HG03175 (cell line): Measurements from ENCODE around the gene CS.
"Not testable (repeated sequence)": the region's sequence is repeated elsewhere in the genome, so short reads cannot be mapped to it uniquely, and the experiment has no call there.

Experiments
- ATAC-seq: cut with Tn5 transposase; IDR thresholded peaks from one replicate; pipeline ENCODE4 v1.9.1; 2021; ENCODE audit warnings: mild to moderate bottlenecking, moderate library complexity; ENCODE audit not compliant: unreplicated experiment

CS gene

DNA sequence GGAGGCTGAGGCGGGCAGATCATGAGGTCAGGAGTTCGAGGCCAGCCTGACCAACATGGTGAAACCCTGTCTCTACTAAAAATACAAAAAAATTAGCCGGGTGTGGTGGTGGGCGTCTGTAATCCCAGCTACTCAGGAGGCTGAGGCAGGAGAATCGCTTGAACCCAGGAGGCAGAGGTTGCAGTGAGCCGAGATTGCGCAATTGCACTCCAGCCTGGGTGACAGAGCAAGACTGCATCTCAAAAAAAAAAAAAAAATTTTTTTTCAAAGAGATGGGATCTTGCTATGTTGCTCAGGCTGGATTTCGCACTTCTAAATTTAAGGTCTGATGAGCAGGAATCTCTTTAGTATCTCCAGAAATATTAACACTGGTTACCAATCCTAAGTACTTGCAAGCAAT is 21.5 kb upstream of the CS start:
- ATAC-seq, result not testable (repeated sequence)

GRCh38 chr12:56321027-56321426 is 20.9 kb upstream of the CS start:
- no peak for ATAC-seq

DNA sequence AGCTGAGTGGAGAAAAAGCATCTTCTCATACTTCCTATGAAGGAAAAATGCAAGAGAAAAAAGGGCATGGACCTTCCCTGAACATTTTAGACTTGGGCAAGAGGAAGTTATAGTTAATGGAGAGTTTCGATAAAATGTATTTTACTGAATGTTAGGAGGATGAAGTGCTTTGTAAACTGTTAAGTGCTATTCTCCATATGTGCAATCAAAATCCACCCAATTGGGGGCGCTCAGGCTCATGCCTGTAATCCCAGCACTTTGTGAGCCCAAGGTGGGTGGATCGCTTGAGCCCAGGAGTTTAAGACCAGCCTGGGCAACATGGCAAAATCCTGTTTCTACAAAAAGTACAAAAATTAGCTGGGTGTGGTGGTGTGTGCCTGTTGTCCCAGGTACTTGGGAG is 17.5 kb upstream of the CS start:
- ATAC-seq, result no peak

DNA sequence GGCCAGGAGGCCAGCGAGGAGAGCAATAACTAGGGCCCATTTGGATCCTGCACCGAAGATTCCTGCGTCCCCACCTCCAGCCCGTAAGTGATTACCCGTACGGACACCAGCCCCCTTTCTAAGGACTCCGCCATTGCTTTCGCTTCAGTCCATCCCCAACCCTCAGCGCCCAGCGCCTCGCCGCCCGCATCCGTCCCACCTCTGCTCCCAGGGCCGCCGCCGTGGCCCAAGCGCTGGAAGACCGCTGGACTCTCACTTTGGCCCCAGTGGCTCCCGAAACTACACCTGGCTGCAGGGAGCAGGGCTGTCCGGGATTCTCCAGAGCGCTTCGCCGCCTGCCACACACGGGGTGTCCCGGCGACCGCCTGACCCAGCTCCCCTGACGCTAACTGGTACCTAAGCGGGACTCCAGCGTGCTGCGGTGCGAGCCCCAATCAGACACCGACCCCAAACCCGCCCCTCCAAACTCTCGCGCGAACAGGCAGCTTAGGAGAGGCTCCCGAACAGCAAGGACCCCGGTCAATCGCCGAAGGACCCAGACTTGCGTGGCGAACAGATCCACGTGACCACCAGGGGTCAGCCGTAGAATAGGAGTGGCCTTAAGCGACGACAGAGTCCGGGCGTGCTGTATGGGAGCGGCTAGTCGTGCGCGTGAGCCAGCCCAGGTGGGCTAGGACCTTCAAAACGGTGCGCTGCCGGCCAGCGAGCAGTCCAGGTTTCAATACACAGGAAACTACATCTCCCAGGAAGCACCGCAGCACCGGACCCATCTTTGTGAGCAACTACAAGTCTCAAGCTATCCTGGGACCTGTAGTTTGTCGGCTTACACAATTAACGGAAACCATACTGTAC is 15.7 kb upstream of the CS start, which contains the start of gene CNPY2:
Gene CNPY2, minus strand, starts transcription at position 367 of the 852 bp plus-strand sequence. CDS start 771 bp downstream, outside the sequence.
- peak; percentile 90 for ATAC-seq

DNA sequence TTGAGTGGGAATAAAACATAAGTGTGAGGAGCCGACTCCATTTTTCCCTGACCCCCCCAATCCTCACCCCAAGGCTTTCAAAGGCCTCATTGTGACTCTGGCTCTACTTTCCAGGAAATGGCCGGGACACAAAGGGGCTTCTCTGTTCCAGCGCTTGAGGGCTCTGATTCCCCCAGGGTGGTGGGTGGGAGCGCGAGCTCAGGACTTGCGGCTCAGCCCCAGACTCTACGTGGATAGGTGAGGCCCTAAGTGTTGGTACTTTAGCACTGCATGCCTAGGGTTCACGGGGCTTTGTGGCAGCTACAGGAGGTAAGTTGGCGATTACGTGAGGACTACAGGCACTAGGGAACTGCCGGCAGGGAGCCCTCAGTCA is 15.1 kb upstream of the CS start:
- no peak for ATAC-seq

- ATAC-seq, result no peak
Observed at GRCh38 chr12:56311003-56311402, 10.9 kb upstream of the CS start.

DNA sequence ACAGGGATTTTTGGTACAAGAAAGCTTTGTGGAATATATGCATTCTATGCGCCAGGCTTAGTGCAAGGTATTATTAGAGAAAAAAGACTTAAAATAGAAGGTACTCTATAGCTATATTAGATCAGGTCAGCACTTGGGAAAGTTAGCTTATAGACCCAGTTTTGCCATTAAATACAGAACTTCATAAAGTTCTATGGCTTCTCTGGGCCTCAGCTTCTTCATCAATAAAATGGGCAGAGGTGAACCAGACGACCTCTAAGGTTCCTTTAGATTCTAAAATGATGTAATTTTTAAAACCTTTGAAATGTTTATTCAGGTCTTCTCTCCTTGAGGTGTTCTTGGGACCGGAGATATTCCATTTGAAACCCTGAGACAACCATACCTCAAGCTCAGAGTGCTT is 8.6 kb upstream of the CS start:
- ATAC-seq, result no peak

- no peak for ATAC-seq
Observed at GRCh38 chr12:56307221-56307965, 7.3 kb upstream of the CS start.

DNA sequence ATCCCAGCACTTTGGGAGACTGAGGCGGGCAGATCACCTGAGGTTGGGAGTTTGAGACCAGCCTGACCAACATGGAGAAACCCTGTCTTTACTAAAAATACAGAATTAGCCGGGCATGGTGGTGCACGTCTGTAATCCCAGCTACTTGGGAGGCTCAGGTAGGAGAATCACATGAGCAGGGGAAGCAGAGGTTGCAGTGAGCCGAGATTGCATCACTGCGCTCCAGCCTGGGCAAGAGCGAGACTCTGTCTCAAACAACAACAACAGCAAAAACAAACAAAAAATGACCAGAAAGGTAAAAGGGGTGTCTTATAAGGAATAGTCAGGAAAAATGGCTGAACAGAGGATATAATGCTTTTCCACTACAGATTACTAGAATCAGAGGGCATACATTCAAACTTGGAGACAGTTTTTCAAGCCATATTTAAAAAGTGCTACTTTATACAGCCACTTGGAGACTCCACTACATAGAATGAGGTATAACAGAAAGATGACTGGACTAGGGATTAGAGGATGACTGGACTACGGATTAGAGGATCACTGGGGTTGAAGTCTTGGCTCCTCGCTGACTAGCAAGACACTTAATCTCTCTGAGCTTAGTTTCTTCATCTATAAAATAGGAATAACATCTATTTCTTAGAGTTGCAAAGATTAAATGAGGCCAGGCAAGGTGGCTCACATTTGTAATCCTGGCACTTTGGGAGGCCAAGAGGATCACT is 4.9 kb upstream of the CS start:
- no peak for ATAC-seq

GRCh38 chr12:56304276-56304675 is 4.1 kb upstream of the CS start:
- ATAC-seq, result no peak

GRCh38 chr12:56300644-56301464 is 724 bp upstream of the CS start:
- no peak for ATAC-seq

GRCh38 chr12:56299308-56299852 is 750 bp downstream of the CS start:
- ATAC-seq, result peak; percentile 5

GRCh38 chr12:56298828-56299227 is 1.3 kb downstream of the CS start:
- no peak for ATAC-seq

DNA sequence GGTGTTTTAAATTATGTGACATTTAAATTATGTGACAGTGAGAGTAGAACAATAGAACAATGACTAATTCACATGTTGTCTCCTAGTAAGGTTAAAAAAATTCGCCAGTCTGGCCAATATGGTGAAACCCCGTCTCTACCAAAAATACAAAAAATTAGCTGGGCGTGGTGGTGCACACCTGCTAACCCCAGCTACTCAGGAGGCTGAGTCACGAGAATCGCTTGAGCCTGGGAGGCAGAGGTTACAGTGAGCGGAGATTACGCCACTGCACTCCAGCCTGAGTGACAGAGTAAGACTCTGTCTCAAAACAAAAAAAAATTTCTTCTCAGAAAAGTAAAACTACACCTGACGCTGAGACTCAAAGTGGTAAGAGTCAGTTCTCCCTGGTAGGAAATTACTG is 2.7 kb downstream of the CS start:
- no peak for ATAC-seq

DNA sequence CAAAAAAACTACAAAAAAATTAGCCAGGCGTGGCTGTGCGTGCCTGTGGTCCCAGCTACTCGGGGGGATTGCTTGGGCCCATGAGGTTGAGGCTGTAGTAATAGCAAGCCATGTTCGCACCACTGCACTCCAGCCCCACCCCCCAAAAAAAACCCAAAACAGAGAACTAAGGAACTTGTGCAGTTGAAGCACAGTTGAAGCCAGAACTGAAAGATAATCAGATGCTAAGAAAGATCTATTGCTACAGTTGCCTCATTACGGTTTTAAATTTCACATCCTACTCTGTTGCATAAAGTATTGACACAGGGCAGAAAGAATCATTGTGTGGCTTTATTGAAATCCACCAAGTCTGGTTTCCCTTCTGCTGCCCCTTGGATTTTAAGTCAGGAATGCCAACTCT is 3.8 kb downstream of the CS start:
- ATAC-seq, result no peak

DNA sequence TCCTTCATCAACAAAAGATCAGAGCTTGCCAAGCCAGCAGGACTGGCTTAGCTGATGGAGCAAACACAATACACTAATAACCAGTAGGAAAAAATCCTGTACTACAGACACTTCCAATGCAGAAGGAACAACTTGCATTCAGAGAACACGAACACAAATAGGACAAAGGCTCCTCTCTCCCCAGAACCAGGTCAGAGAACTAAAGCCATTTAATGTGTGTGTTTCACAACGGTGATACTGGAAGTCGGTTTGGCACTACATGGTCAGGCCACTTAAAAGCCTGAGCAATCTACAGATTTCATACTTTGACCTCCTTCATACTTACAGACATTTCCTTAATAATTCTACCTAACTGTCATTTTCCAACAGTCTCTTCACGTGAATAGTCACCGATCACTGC is 6.3 kb downstream of the CS start:
- ATAC-seq, result no peak

GRCh38 chr12:56288705-56289387 is 11.3 kb downstream of the CS start:
- ATAC-seq, result no peak

DNA sequence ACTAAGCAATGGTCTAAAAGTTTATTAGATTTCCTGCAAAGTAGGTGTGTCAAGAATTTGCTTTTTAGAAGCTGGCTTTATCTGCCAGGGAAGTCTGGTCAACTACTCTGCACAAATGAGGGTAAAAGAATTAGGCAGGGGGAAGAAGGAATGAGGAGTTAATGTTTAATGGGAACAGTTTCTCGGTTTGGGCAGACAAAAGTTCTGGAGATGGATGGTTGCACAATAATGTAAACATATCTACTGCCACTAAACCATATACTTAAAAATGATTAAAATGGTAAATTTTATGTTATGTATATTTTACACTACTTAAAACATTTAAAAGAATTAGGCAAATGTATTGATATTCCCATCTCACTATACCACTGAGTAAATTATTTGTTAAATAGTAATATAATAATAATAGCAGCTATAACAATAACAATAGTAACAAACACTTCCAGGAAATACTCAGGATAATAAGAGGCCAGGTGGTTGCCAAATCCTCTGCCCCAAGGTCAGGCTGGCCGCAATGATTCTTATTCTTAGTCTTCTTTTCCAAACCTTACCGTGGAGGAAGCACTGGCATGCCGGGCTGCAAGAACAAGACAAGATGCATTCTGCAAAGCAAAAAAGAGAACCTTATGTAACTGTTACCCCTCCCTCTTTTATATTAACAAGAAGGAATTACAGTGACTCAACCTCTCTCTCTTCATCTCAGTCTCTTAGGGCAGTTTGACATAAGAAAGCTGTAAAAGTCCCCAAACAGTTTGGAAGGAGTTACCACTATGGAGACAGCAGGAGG is 13.9 kb downstream of the CS start:
- ATAC-seq, result no peak

- ATAC-seq, result not testable (repeated sequence)
Observed at GRCh38 chr12:56284263-56284662, 15.9 kb downstream of the CS start.
